Muscle of leg (tissue), 11 donors: ENCODE data around the gene CACNA1D. TPM values are rescaled to one million over a fixed set of nuclear protein-coding genes. Genes with fewer than 3 reads are reported as not detected.

Experiments used
- DNase-seq: peaks from one replicate; pipeline ENCODE4 v3.0.0; 2013
- H3K27ac ChIP-seq: one replicate; pipeline ENCODE4 v1.5.1; 2013; ENCODE audit warnings: mild to moderate bottlenecking, low read length, control low read depth
- H3K27me3 ChIP-seq: one replicate; pipeline ENCODE4 v1.6.1; 2013; ENCODE audit warnings: low read length; ENCODE audit not compliant: control insufficient read depth, insufficient read depth
- H3K36me3 ChIP-seq: one replicate; pipeline ENCODE4 v1.6.1; 2013; ENCODE audit warnings: low read length; ENCODE audit not compliant: control insufficient read depth, insufficient read depth
- H3K4me1 ChIP-seq: one replicate; pipeline ENCODE4 v1.6.1; 2013; ENCODE audit warnings: low read length; ENCODE audit not compliant: control insufficient read depth, insufficient read depth
- H3K4me3 ChIP-seq: one replicate; pipeline ENCODE4 v1.5.1; 2013; ENCODE audit warnings: low read length, control low read depth
- H3K9me3 ChIP-seq: replicated peaks from 2 replicates; pipeline ENCODE4 v1.6.1; 2013; ENCODE audit warnings: low read depth, low read length; ENCODE audit not compliant: control insufficient read depth
- WGBS: methylation state at CpG from one replicate; pipeline ENCODE4 v1.1.5; 2013; ENCODE audit warnings: missing lambda C conversion rate; ENCODE audit not compliant: insufficient coverage; 5-methylcytosine and 5-hydroxymethylcytosine counted together
- polyA plus RNA-seq, 8 donors: library from polyadenylated mRNA; unstranded; fragments of 120-200 nt; gene quantifications; one replicate each; pipeline versions ENCODE4 v1.2.1 to v1.2.3, GENCODE V29; 2013; ENCODE audit warnings: inconsistent platforms in 1 of 8, low replicate concordance in 1 of 8; ENCODE audit not compliant: insufficient read length in 8 of 8, insufficient read depth in 1 of 8
- total RNA-seq: library from RNA; stranded (reverse); fragments of 120-200 nt; gene quantifications from one replicate; pipeline ENCODE4 v1.2.4, GENCODE V29; 2013

Gene CACNA1D
- total and polyA plus RNA-seq, 9 donors, result 0.86 to 6.3 (median 2.1) TPM

DNA sequence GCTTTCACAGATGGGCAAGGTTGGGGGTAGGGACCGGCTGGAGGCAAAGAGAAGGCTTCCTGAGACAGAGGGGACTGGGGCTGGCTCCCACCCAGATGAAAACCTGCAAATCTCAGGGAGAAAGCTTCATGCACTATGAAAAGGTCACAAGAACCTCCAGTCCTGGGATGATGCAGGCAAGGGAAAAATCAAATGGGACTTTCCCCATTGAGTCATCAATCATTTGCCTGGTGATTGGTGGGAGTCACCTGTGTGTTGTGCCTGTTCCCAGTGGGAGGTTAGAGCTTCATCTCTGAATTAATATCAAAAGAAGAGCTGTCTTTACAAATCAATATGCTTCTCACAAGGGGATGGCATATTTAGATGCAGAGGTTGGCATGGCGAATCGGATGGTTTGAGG lies 49.9 kb downstream of the CACNA1D start:
- H3K4me1 ChIP-seq, result no peaks in the 10 kb centered on the region
- H3K27me3 ChIP-seq, result peaks cover 2% of the 10 kb centered on the region
- 97% methylated on average over 3 of the region's 3 CpGs for WGBS
- H3K27ac ChIP-seq, result no peak overlapping the region
- H3K9me3 ChIP-seq, result no peaks in the 10 kb centered on the region
- DNase-seq, result no peak
- no peaks in the 10 kb centered on the region for H3K36me3 ChIP-seq
- H3K4me3 ChIP-seq, result no peak overlapping the region

DNA sequence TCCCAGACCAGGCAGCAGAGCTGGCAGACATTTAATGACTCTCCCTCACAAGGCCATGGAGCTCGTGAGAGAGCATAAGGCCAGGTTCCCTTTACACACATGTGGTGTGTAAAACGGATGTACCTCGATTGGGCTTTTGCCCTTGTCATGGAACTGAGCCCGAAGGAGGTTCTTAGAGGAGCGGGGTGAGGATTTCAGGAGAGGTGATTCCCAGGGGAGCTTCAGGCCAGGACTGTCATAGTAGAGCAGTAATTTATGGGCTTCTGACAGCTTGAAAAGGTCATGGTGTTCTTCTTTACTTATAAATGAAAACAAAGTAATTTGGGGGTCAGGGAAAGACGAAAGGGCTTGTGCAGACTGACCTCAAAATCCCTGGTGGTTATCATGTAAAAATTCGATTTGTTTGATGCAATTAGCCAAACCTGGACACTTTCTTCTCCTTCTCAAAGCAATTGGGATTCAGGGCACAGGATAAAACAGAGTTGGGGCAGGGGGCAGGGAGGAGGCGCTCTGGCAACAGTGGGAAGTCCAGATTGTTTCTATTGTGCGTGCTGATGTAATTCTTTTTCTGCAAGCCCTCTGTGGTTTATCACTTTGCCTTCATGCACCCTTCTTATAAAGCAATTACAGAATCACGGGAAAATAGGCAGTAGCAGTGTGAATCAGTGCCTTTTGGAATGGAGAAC lies 51.0 kb downstream of the CACNA1D start:
- Histone ChIP-seq H3K27me3 (peaks cover 2% of the 10 kb centered on the region), H3K27ac (no peak overlapping the region), H3K9me3 (no peaks in the 10 kb centered on the region), H3K4me1 (no peaks in the 10 kb centered on the region), H3K4me3 (no peak overlapping the region), H3K36me3 (no peaks in the 10 kb centered on the region)
- 88% methylated on average over 1 of the region's 10 CpGs for WGBS
- DNase-seq, result no peak

DNA sequence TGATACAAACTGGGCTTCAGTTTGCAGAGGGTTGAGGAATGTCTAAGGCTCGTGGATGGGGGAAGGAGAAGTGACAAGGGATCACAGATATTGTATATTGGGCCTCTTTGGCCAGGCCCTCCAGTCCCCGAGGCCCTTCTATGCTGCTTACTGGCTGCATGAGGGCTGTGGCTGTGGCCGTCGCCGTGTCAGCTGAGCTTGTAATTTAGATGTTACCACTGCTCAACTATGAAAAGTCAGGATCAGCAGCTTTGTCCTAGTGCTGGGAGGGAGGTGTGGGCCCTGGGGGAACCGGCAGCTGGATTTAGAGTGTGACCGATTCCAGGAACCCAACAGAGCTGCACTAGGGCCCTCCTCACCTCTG lies 51.6 kb downstream of the CACNA1D start:
- H3K27me3 ChIP-seq, result peaks cover 2% of the 10 kb centered on the region
- no peak for DNase-seq
- no peaks in the 10 kb centered on the region for H3K36me3 ChIP-seq
- no peak overlapping the region for H3K4me3 ChIP-seq
- H3K27ac ChIP-seq, result no peak overlapping the region
- no peaks in the 10 kb centered on the region for H3K9me3 ChIP-seq
- 47% methylated on average over 7 of the region's 7 CpGs for WGBS
- H3K4me1 ChIP-seq, result no peaks in the 10 kb centered on the region

DNA sequence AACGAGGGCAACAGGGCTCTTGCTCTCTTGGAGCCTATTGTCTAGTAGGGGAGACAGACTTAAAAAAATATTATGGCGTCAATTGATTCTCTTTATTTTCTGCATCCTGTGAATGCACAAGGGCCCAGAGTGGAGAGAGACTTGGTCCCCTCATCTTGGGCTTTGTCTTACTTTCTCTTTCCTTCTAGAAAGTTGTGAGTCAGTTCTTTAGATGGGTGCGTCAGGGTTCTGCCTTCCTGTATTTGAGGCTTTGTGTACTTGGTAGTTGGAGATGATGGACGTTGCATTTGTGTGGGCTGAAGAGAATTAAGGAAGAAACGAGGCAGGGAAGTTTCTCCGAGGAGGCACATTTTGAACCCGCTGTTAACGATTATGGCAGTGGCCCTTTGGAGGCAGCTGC lies 52.9 kb downstream of the CACNA1D start:
- WGBS, result 75% methylated on average over 6 of the region's 8 CpGs
- DNase-seq, result no peak
- Histone ChIP-seq H3K9me3 (no peaks in the 10 kb centered on the region), H3K4me1 (no peaks in the 10 kb centered on the region), H3K27me3 (no peaks in the 10 kb centered on the region), H3K36me3 (no peaks in the 10 kb centered on the region), H3K27ac (no peak overlapping the region), H3K4me3 (no peak overlapping the region)

DNA sequence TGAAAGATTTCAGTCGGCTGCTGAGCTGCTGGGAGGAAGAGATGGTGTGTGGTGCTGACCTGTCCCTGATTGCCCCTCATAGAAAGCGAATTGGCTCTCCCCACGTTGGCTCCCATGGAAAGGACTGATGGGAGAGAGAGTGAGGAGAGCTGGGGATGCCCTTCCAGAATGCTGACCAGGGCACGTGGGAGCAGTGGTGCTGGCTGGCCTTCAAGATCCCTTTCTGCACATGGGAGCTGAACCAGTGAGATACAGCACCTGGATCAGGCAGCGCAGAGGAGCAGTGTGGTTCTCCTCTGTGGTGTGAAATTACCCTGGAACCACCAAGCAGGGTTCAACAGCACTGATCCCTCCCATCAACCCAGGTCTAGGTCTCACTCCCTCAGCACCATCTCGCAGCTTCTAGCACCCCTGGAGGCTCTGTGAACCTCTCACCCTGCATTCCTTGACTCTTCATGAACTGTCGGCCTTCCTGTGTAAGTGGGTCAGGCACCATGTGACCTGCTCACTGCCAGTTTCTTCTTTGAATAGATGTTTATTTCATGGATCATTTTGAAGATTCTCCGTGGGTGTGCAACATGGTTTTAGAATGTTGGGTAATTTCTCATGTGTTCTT lies 55.7 kb downstream of the CACNA1D start:
- no peaks in the 10 kb centered on the region for H3K27me3 ChIP-seq
- no peak for DNase-seq
- WGBS, result 56% methylated on average over 5 of the region's 8 CpGs
- no peak overlapping the region for H3K4me3 ChIP-seq
- H3K36me3 ChIP-seq, result no peaks in the 10 kb centered on the region
- no peak overlapping the region for H3K27ac ChIP-seq
- H3K4me1 ChIP-seq, result no peaks in the 10 kb centered on the region
- H3K9me3 ChIP-seq, result no peaks in the 10 kb centered on the region

DNA sequence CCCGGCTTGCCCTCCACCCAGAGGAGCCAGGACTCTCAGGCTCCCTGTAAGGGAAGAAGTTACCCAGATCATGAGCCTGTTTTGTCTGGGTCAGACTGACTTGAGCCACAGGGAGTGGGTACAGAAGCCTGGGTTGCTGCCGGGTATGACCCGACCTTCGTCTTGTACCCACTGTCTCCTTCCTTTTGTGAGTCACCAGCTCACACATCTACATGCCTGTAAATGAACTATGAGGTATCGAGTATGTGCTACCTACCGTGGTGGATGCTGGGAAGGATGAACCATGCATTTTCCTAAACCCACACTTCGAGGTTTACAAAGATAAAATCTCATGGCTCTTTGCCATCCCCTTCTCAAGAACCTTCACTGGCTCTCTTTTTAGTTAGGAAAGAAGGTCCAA lies 56.9 kb downstream of the CACNA1D start:
- 70% methylated on average over 1 of the region's 7 CpGs for WGBS
- H3K4me3 ChIP-seq, result no peak overlapping the region
- H3K9me3 ChIP-seq, result no peaks in the 10 kb centered on the region
- H3K4me1 ChIP-seq, result no peaks in the 10 kb centered on the region
- H3K27me3 ChIP-seq, result no peaks in the 10 kb centered on the region
- no peak for DNase-seq
- H3K36me3 ChIP-seq, result no peaks in the 10 kb centered on the region
- no peak overlapping the region for H3K27ac ChIP-seq

DNA sequence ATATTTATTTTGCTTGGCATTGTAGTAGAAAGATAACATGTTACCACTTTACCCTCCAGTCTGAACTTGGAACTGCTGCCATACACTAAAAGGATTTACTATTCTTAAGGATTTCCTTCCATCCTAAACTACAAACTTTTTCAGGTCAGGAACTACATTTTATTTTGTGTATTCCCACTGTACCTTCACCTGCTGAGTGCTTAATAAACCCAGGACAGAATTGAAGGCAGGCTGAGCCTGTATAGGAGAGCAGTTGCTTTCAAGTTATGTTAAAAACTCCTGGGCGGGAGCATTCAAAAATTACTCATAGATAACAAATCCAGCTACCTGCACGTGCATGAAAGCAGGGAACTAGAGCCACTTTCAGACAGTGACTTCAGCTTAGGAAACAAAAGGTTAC lies 58.3 kb downstream of the CACNA1D start:
- Histone ChIP-seq H3K4me1 (no peaks in the 10 kb centered on the region), H3K36me3 (no peaks in the 10 kb centered on the region), H3K27me3 (no peaks in the 10 kb centered on the region), H3K9me3 (no peaks in the 10 kb centered on the region), H3K27ac (no peak overlapping the region), H3K4me3 (no peak overlapping the region)
- WGBS, result no CpG with 5 or more reads among the region's 2 CpGs
- DNase-seq, result no peak

DNA sequence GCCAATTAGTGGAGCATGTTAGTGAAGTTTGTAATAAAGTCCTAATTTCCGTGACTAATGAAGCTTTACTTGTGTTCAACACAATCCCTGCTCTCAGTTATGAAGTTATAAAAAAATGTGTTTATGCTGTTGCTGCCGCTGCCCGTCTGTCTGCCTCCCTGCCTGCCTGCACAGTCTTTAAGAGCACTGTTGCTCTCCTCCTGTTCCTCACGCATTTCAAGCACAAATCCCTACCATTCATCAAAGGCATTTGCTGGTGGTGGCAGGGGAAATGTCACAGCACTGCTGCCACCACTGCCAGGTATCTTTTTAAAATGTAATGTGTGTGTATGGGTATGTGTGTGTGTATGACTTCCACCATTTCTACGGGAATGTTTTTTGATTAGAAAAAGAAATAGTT lies 58.8 kb downstream of the CACNA1D start:
- no peak overlapping the region for H3K4me3 ChIP-seq
- H3K36me3 ChIP-seq, result no peaks in the 10 kb centered on the region
- DNase-seq, result no peak
- no peaks in the 10 kb centered on the region for H3K27me3 ChIP-seq
- H3K27ac ChIP-seq, result no peak overlapping the region
- no CpG with 5 or more reads among the region's 5 CpGs for WGBS
- H3K9me3 ChIP-seq, result no peaks in the 10 kb centered on the region
- H3K4me1 ChIP-seq, result no peaks in the 10 kb centered on the region

DNA sequence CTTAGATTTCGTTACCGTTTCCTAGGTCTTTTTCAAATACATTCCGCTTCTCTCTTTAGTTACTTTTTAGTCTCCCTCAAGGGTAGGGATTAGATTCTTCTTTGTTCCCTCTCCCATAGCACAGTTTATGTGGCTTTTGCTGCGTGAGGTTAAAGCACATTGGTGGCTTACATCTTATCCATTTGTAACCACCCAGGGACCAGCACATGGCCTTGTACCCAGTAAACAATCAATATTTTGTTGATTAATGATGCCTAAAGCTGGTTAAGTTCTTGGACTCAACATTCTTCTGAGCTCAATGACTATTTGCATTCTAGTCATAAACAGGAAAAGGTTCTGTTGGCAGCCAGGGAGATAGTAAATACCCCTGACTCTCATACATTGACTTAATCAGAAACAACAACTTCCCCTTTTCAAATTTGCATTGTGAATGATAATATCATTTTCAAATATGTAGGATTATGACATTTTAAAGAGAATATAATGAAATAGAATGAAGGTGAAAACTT lies 60.2 kb downstream of the CACNA1D start:
- no peak for DNase-seq
- H3K4me1 ChIP-seq, result no peaks in the 10 kb centered on the region
- no peaks in the 10 kb centered on the region for H3K36me3 ChIP-seq
- H3K27ac ChIP-seq, result no peak overlapping the region
- no peaks in the 10 kb centered on the region for H3K27me3 ChIP-seq
- H3K4me3 ChIP-seq, result no peak overlapping the region
- no peaks in the 10 kb centered on the region for H3K9me3 ChIP-seq
- WGBS, result no CpG with 5 or more reads among the region's 4 CpGs

DNA sequence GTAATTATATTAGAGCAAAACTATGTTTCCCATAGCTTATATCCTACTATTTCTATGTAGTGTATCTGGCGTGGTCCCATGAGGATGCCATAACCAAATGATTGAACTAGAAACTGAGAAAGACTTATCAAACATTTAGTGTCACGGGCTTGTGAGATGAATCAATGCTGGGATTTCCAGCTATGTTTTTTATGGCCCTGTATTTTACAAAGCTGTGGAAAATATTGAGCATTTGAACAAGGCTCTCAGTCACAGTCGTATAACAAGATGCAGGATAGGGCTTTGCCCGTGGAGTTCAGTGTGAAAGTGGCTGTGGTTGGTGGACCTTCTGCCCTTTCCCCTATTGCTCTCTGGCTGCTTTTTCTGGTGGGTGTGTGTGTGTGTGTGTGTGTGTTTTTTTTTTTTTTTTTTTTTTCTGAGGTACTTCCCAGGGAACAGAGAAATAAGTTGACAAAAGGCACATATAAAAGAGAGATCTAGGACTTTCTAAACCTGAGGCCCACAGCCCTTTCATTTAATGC lies 60.7 kb downstream of the CACNA1D start:
- DNase-seq, result no peak
- Histone ChIP-seq H3K27me3 (no peaks in the 10 kb centered on the region), H3K27ac (no peak overlapping the region), H3K4me3 (no peak overlapping the region), H3K4me1 (no peaks in the 10 kb centered on the region), H3K9me3 (no peaks in the 10 kb centered on the region), H3K36me3 (no peaks in the 10 kb centered on the region)
- WGBS, result 67% methylated on average over 1 of the region's 4 CpGs
